AG04449 (cell line): ENCODE measurements around the gene POLR1B.

Source experiments
- CTCF ChIA-PET: fragments of 350-600 bp; formaldehyde crosslinking; extraction: SDS; loops from one replicate; lab custom pipeline; 2021; ENCODE audit warnings: antibody characterized with exemption; lab: Yijun Ruan, JAX
- POLR2A ChIA-PET: fragments of 400-600, 350-600 bp; formaldehyde crosslinking; extraction: SDS; loops from one replicate; lab custom pipeline; 2020; ENCODE audit warnings: antibody characterized with exemption, inconsistent platforms; lab: Yijun Ruan, JAX
- DNase-seq: peaks from one replicate; pipeline ENCODE4 v3.0.0-alpha.2; 2010; ENCODE audit warnings: low read depth, low spot score
- H3K4me3 ChIP-seq: 2 replicates; pipeline ENCODE4 v1.5.1; 2011; ENCODE audit warnings: low read depth, mild to moderate bottlenecking, control low read depth, low read length
- TF ChIP-seq, protein P1 (sequence below): IDR thresholded peaks from one replicate; pipeline ENCODE4 v1.5.1; 2011; ENCODE audit warnings: mild to moderate bottlenecking, moderate library complexity, low read length, control low read depth, inconsistent platforms; ENCODE audit not compliant: insufficient read depth; ENCODE audit errors: missing control alignments

The POLR1B gene

DNA sequence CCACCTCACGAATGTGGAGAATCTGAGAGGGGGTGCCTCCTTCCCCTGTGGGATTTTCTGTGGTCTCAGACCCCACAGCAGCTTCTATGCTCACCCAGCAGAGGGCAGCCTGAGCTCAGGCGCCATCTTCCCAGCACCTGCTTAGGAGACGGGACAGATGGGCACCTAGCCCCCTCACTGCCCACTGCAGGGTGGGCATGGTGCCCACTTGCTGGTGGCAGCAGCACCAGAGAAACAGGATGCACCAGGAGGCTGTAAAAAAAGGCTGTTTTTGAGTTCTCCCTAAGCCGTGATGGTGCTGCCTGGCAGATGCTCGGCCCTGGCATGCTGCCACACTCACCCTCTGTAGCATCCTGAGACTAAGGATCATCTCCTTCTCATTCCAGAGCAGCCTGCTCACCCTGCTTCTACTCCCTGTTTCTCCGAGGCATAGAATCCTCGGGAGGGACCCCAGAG, 84.4 kb downstream of the POLR1B start:
- POLR2A ChIA-PET: interaction anchor here (2.7 to 10.7 kb wide), 3 partner anchors 15 to 99 kb away, joined by 14 to 102 read pairs (median 26); partner anchors contain the start of gene SLC20A1
- DNase-seq: no peak
- CTCF ChIA-PET: interaction anchor here (0.6 to 11.3 kb wide), 25 partner anchors 11 to 315 kb away, joined by 3 to 206 read pairs (median 5); partner anchors contain the start of genes CHCHD5, NT5DC4 and SLC20A1
- TF ChIP-seq, protein P1, sequence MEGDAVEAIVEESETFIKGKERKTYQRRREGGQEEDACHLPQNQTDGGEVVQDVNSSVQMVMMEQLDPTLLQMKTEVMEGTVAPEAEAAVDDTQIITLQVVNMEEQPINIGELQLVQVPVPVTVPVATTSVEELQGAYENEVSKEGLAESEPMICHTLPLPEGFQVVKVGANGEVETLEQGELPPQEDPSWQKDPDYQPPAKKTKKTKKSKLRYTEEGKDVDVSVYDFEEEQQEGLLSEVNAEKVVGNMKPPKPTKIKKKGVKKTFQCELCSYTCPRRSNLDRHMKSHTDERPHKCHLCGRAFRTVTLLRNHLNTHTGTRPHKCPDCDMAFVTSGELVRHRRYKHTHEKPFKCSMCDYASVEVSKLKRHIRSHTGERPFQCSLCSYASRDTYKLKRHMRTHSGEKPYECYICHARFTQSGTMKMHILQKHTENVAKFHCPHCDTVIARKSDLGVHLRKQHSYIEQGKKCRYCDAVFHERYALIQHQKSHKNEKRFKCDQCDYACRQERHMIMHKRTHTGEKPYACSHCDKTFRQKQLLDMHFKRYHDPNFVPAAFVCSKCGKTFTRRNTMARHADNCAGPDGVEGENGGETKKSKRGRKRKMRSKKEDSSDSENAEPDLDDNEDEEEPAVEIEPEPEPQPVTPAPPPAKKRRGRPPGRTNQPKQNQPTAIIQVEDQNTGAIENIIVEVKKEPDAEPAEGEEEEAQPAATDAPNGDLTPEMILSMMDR: peak; percentile 91
- peak overlapping the region; percentile 9 for H3K4me3 ChIP-seq
